Globus pallidus (tissue), 1 donor: ENCODE data around the gene FOXD1.
"Not testable (repeated sequence)": the region's sequence is repeated elsewhere in the genome, so short reads cannot be mapped to it uniquely, and the experiment has no call there.

Source experiments
- DNase-seq: peaks from one replicate; pipeline ENCODE4 v3.0.0-alpha.2; 2015; ENCODE audit warnings: low spot score

Gene FOXD1

GRCh38 chr5:73448463-73449136 lies at the start of gene FOXD1:
FOXD1 (minus strand) TSS chr5:73448777; CDS start chr5:73448362, 415 bp downstream.
- DNase-seq = peak; percentile 62

DNA sequence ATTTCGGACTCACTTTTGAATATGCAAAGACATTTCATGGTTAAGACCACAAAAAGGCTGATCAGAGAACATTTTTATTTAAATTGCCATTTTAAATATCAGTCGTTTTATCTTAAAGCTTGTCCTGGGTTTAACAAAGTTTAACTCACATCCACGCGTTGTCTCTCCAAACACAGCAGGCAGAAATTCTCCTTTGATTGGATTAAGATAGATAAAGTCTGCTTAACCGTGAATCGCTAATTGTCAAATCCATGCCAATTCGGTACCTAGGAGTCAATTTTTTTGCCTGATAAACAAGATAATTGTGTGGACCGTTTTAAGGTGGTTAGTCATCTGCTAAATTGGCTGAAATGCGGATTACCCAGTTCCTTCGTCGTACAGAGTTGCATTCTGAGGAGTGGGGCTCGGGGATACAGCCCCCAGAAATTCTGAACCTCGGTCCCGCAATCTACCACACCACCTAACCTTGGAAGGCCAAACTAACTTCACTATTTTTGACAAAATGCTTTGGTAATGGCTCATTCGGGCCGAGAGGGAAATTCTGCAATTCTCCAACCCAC lies 49.0 kb upstream of the FOXD1 start:
- peak; percentile 6 for DNase-seq

DNA sequence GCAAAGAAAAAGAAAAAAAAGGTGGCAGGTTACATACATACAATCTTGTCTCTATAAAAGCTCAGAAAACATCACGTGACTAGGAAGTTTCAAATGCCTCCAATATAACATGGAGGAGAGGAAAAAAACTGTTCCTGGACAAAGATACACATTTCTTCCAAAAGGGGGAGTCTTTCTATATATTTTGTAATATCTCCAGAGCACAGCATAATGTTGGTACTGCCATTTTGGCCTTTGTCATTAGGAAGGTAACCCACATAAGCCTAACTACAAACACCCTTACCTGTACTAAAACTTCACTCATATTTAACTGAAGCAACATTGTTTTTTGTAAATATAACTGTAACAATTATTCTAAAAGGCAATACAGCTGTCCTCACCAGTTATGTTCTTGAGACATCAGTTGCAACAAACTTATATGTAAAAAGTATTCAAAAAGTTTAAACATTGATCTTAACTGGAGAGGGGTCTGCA lies 48.4 kb upstream of the FOXD1 start:
- DNase-seq = no peak

DNA sequence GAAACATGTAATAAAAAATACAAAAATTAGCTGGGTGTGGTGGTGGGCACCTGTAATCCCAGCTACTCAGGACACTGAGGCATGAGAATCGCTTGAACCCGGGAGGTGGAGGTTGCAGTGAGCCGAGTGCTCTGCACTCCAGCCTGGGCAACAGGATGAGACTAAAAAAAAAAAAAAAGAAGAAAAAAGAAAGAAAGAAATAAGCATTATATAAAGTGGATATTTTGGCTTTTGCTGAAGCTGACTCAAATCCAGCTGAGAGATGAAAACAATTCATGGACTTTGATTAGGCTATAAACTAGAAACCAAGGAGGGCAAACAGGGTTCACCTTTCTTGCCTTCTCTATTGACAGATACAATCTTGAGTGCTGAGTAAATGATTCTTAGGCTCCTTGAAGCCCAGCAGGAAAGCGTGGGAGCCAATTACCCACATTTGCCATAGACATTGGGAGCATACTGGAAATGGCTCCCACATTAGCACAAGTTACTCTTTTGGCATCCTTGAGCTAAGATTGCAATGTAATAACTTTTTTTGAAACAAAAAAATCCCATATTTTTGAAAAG lies 47.3 kb upstream of the FOXD1 start:
- no peak for DNase-seq

GRCh38 chr5:73494721-73495120 lies 46.1 kb upstream of the FOXD1 start:
- no peak for DNase-seq

DNA sequence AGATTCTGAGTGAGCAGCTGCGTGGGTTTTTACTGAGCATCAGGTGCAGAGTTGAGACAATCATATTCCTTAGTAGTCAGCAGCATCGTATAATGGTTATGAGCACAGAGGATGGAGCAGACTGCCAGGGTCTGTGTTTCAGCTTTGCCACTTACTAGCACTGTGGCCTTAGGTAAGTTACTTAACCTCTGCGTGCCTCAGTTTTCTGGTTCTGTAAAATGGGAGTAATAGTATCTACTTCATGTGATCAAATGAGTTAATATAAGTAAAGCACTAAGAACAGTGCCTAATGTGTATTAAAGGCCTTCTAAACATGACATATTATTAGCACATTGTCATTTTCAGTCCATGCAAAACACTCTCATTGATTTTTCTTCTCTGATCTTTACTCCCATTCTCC lies 44.8 kb upstream of the FOXD1 start:
- DNase-seq = no peak

DNA sequence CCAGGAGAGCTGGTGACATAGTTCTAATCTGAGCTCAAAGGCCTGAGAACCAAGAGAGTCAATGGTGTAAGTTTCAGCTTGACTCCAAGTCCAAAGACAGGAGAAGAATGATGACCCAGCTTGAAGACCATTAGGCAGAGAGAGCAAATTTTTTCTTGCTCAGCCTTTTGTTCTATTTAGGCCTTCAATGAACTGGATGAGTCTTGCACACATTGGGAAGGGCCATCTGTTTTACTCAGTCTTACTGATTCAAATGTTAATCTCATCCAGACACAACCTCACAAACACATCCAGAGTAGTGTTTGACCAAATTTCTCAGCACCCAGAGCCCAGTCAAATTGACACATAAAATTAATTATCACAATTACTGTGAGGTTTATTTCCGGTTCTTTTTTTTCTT lies 42.6 kb upstream of the FOXD1 start:
- DNase-seq = no peak

GRCh38 chr5:73490088-73490487 lies 41.5 kb upstream of the FOXD1 start:
- no peak for DNase-seq

DNA sequence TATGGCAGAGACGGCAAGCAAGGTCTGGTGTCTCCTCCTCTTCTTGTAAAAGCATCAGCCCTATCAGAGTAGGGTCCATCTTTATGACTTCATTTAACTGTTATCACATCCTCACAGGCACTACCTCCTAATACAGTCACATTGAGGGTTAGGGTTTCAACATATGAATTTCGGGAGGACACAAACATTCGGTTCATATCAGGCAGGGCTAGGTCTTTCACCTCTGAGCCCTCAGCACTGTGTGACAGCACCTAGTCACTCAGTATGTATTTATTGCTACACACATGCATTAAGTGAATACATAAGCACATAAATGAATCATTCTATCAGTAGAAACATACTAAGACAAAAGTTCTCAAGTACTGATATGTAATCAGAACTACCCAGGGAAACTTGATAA lies 40.2 kb upstream of the FOXD1 start:
- no peak for DNase-seq

GRCh38 chr5:73487815-73488214 lies 39.2 kb upstream of the FOXD1 start:
- no peak for DNase-seq

GRCh38 chr5:73487257-73487656 lies 38.7 kb upstream of the FOXD1 start:
- not testable (repeated sequence) for DNase-seq

- DNase-seq = no peak
These were observed 37.7 kb upstream of the FOXD1 start for GRCh38 chr5:73486119-73486899.

GRCh38 chr5:73485715-73486114 lies 37.1 kb upstream of the FOXD1 start:
- no peak for DNase-seq

DNA sequence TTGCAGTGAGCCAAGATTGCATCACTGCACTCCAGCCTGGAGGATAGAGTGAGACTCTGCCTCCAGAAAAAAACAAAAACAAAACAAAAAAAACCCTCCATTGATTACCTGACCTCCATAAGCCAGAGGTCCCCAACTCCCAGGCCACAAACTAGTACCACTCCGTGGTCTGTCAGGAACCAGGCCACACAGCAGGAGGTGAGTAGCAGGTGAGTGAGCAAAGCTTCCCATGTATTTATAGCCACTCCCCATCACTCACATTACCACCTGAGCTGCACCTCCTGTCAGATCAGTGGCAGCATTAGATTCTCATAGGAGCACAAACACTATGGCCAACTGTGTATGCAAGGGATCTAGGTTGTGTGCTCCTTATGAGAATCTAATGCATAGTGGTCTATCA lies 35.9 kb upstream of the FOXD1 start:
- no peak for DNase-seq

GRCh38 chr5:73483676-73484075 lies 35.1 kb upstream of the FOXD1 start:
- DNase-seq = no peak

GRCh38 chr5:73482383-73483136 lies 34.0 kb upstream of the FOXD1 start:
- no peak for DNase-seq

GRCh38 chr5:73480500-73480899 lies 31.9 kb upstream of the FOXD1 start:
- DNase-seq = no peak

- no peak for DNase-seq
These were observed 23.5 kb upstream of the FOXD1 start for GRCh38 chr5:73472116-73472515.

DNA sequence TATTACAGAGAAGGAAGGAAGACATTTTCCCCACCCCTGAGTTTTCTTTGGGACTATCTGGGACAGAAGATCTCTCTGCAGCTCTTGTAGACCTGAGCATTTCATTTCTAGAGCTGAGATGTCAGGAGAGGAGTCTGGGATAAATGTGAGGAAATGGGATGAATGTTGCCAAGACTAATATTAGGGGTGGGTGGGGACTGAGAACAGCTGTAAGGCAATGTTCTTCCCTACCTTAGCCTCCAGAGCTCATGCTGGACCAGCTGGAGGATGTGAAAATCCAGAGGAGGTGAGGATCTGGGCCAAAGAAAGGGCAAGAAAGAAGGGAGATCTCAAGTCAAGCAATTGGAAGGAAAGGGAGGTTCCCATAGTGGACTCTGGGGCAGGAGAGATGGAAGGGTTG lies 23.1 kb upstream of the FOXD1 start:
- DNase-seq = no peak

GRCh38 chr5:73469878-73470277 lies 21.3 kb upstream of the FOXD1 start:
- no peak for DNase-seq

DNA sequence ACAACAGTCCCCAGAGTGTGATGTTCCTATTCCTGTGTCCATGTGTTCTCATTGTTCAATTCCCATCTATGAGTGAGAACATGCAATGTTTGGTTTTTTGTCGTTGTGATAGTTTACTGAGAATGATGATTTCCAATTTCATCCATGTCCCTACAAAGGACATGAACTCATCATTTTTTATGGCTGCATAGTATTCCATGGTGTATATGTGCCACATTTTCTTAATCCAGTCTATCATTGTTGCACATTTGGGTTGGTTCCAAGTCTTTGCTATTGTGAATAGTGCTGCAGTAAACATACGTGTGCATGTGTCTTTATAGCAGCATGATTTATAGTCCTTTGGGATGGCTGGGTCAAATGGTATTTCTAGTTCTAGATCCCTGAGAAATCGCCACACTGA lies 20.1 kb upstream of the FOXD1 start:
- not testable (repeated sequence) for DNase-seq
